Skeletal muscle satellite cell (primary cell): Measurements from ENCODE around the gene SUMF1.

Experiments used
- H3K27me3 ChIP-seq: 2 replicates; pipeline ENCODE4 v1.7.0; 2013; ENCODE audit warnings: low read length; ENCODE audit not compliant: control insufficient read depth, insufficient read depth
- H3K36me3 ChIP-seq: 2 replicates; pipeline ENCODE4 v1.7.0; 2013; ENCODE audit warnings: mild to moderate bottlenecking, control low read depth, low read length; ENCODE audit not compliant: insufficient read depth
- H3K4me1 ChIP-seq: 2 replicates; pipeline ENCODE4 v1.7.0; 2013; ENCODE audit warnings: low read length; ENCODE audit not compliant: control insufficient read depth, insufficient read depth
- H3K4me2 ChIP-seq: 2 replicates; pipeline ENCODE4 v1.7.0; 2013; ENCODE audit warnings: mild to moderate bottlenecking, low read length
- H3K4me3 ChIP-seq: 2 replicates; pipeline ENCODE4 v1.7.0; 2013; ENCODE audit warnings: low read length
- H3K9ac ChIP-seq: 2 replicates; pipeline ENCODE4 v1.7.0; 2013; ENCODE audit warnings: mild to moderate bottlenecking, low read depth, low read length, moderate library complexity
- H3K9me3 ChIP-seq: replicated peaks from 2 replicates; pipeline ENCODE4 v1.7.0; 2013; ENCODE audit warnings: mild to moderate bottlenecking, control low read depth, low read length

SUMF1 gene

DNA sequence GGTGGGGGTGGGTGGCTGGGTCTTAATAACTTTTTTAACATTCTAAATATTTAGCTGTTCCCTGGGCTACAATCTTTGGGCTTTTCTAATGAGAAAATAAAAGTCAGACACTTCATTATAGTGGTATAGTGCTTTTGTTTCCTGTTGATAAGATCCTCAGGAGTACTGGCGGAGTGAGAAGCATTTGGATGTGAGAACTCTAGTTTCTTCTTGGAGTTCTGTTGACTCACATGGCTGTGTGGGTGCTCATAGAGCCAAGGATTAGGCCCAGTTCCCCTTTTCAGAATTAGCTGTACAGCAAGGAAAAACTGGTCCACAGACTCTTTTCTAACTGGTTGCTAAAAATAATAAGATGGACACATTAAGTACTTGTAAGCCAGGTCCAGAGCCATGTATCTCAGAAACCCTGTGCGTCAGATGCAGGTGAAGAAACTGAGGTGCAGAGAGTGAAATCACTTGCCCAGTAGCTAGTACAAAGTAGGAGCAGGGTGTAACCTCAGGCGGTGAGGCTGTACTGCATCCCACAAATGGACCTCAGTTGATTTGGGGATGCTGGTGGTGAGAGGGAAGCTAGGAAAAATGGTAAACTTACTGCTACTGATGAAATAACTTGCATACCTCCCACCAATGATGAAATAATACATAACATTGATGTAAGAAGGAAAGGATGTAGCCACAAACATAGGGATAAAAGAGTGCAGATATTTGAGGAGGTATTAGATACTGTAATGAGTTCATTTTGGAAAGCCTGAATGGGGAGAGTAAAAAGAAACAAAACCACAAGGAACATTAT lies 28.4 kb upstream of the SUMF1 start:
- Histone ChIP-seq H3K27me3 (peaks cover 16% of the 10 kb centered on the region), H3K4me2 (no peak overlapping the region), H3K9ac (no peak overlapping the region), H3K4me3 (no peak overlapping the region), H3K36me3 (no peaks in the 10 kb centered on the region), H3K4me1 (peaks cover 10% of the 10 kb centered on the region), H3K9me3 (no peaks in the 10 kb centered on the region)

DNA sequence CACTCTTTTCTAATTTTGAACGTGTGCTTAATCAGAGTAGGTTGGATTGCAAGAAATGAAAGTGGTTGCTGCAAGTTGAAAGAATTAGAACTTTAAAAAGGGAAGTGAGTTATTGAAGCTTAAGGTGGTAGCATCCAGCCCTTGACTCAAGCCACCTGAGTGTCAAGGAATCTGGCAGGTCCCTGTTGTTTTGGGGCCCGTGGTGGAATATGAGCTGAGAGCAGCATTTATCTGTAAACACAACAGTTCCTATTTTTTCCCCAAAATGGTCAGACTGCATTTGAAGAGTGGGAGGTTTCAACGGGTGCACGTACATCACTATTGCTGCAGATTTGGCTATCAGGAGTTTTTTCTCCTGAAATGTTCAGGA lies 27.8 kb upstream of the SUMF1 start:
- Histone ChIP-seq H3K9me3 (no peaks in the 10 kb centered on the region), H3K36me3 (no peaks in the 10 kb centered on the region), H3K27me3 (peaks cover 21% of the 10 kb centered on the region), H3K4me3 (no peak overlapping the region), H3K9ac (no peak overlapping the region), H3K4me1 (peaks cover 10% of the 10 kb centered on the region), H3K4me2 (peak overlapping the region; percentile 94)

DNA sequence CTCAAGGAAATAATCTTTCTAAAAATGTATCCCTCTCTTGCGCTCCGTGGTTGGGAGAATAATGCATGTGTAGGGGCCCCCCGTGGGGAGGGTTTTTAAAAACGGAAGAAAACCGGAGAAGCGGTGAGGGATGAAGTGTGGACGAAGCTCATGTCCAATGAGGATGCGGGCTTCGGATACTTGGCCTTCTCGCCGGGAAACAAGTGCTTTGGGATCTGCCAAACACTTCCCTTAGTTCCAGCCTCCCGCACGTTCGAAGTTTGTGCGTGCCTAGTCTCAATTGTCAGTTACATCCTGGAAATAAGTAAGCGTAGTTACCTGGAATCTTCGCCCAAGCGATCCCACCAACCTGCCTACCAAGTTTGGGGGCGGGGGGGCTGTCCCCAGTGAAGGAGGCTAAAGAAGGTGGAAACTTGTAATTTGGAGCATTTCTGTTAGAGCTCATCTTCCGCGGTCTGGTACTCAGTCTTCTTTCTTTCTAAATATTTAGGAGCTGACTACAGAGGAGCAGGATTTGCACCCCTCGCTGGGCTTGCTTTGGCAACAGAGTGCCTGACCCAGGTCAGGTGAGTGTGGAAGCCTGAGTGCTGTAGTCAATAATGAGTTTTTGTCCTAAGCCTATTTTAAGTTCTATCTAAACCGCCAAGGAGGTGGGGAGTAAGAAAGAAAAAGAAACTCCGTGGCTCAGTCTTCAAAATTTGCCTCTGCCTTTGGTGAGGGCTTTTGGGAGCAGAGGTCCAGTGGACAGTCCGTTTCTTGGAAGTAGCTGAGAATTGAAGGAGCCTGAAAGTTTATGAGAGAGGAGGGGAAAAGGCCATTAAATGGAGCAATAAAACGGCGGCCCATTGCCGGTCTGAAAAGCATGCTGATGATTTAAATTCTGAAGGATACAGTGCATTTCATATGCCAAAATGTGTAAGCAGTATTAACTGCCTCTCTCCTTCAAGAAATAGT lies 27.1 kb upstream of the SUMF1 start:
- Histone ChIP-seq H3K27me3 (peaks cover 24% of the 10 kb centered on the region), H3K4me2 (peak overlapping the region; percentile 94), H3K36me3 (no peaks in the 10 kb centered on the region), H3K9me3 (no peaks in the 10 kb centered on the region), H3K4me3 (peak overlapping the region; percentile 92), H3K9ac (peak overlapping the region; percentile 68), H3K4me1 (peaks cover 10% of the 10 kb centered on the region)

DNA sequence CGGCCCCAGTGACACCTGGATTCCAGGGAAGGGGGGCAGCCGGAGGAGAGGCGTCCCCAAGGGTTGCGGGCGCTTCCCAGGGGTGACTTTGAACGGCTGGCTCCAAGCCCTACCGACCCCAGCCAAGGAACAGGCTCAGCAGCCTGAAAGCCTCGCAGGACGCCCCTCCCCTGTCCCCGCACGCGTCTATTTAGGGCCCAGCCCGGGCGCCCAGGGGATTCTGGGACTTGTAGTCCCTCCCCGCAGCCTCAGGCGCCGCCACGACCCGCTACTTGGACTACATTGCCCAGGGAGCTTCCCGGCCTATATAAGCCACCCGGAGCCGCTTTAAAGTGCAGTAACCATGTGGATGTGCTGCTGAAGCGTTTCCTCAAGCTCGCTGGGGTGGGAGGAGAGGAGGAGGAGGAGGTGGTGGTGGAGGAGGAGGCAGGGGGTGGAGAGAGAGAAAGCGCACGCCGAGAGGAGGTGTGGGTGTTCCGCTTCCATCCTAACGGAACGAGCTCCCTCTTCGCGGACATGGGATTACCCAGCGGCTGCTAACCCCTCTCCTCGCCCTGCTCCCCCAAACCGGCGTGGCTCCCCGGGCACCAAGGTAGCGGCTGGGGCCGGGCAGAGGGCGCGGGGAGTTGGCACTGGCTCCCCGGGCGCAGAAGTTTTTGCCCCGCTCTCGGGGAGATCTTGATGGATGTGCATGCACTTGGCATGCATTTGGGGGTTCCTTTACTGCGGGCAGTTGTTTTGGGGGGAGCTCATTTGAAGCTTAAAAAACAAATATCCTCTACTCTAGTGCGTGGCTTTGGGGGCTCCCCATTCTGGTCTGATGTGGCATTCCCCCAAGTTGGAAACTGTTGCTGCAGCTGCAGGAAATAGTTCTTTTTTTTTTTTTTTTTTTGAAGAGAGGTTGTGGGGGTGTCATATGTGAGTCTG lies 26.2 kb upstream of the SUMF1 start, which contains the start of gene ITPR1:
Gene ITPR1, plus strand, starts transcription at position 335 of the 927 bp plus-strand sequence. CDS start 23,144 bp downstream, outside the sequence.
- peaks cover 10% of the 10 kb centered on the region for H3K4me1 ChIP-seq
- H3K27me3 ChIP-seq, result peaks cover 30% of the 10 kb centered on the region
- no peaks in the 10 kb centered on the region for H3K36me3 ChIP-seq
- peak within 1 kb of the TSS; percentile 92 for H3K4me3 ChIP-seq
- peak within 1 kb of the TSS; percentile 81 for H3K9ac ChIP-seq
- H3K9me3 ChIP-seq, result no peaks in the 10 kb centered on the region
- peak within 1 kb of the TSS; percentile 94 for H3K4me2 ChIP-seq

DNA sequence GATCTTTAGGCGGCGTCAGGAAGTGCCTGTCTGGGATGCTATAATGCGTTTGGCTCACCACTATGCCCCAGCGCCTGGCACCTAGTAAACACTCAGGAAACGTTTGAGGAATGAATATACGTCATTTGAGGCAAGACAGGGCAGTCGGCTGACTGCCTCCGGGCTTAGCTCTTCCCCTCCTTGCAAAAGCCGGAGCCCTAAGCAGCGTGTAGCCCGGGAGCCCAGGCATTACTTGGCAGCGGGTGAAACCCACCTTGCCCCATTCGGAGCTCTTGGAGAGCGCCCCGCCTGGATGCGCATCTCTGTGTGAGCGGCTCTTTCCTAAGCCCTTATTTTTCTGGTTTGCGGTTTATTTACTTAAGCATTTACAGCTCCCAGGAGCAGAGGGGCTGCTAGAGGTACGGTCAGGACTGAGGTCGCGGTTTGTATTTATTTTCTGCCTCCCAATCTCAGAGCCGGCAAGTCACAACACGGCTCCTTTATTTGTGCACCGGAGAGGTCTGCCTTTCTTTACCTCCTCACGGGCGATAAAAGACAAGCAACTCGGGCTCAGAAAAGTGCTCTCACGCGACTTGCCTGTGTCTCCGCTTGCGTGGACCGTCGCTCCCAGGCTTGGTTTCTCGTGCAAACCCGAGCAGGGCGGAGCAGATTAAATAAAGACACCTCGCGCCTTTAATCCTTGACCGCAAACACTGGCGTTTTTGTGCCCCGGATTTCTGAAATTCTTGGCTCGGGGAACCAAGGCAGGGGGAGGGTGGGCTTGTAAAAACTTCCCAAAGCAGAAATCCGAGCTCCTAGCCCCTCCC lies 25.3 kb upstream of the SUMF1 start:
- Histone ChIP-seq H3K9me3 (no peaks in the 10 kb centered on the region), H3K4me2 (peak overlapping the region; percentile 94), H3K27me3 (peaks cover 31% of the 10 kb centered on the region), H3K4me1 (peaks cover 10% of the 10 kb centered on the region), H3K9ac (peak overlapping the region; percentile 81), H3K4me3 (peak overlapping the region; percentile 92), H3K36me3 (no peaks in the 10 kb centered on the region)

DNA sequence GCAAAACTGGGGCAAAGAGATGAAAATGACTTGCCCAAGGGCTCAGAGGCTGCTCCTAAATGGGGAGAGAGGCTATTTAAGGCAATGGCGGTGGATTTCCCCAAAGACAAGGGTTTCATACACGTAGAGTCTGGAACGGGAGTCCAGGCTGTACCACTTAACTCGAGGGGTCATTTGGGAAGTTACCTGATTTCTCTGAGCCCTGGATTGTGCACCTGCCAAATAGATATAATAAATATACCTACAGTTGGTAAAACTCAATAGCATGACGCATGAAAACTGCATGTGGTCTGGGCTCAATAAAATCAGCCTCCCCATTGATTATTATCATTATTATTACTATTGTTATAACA lies 24.8 kb upstream of the SUMF1 start:
- no peaks in the 10 kb centered on the region for H3K9me3 ChIP-seq
- H3K4me1 ChIP-seq, result peaks cover 10% of the 10 kb centered on the region
- H3K9ac ChIP-seq, result no peak overlapping the region
- no peaks in the 10 kb centered on the region for H3K36me3 ChIP-seq
- H3K4me2 ChIP-seq, result peak overlapping the region; percentile 94
- H3K4me3 ChIP-seq, result peak overlapping the region; percentile 92
- H3K27me3 ChIP-seq, result peaks cover 31% of the 10 kb centered on the region

DNA sequence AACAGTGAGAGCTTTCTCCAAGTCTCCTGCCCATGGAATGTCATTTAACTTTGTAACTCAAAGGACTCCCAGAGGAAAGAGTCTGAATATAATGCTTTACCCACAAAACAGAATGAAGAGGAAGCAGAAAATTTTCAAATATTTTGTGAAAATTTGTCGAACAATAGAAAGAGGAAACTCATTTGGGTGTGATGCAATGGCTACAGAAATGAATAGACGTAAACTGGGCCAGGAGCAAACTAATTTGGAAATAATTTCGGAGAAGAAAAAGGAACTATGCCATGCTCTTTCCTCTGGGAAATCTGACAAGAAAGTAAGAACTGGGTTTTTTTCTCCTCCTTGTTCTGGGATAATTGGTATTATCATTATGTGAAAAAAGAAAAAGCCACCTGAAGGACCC lies 11.2 kb upstream of the SUMF1 start:
- H3K4me1 ChIP-seq, result peaks cover 8% of the 10 kb centered on the region

DNA sequence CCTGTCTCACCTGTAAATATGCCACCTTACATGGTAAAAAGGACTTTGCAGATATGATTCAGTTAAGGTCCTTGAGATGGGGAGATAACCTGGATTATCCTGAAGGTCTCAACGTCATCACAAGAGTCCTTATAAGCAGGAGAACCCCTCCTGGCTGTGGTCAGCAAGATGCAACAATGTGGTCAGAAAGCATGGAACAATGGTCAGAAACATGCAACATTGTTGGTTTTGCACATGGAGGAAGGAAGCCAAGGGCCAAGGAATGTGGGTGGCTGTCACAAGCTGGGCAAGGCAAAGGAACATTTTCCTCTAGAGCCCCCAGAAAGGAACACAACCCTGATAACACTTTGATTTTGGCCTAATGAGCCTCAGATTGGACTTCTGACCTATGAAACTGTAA lies 9.4 kb upstream of the SUMF1 start:
- H3K9ac ChIP-seq, result no peak overlapping the region
- H3K9me3 ChIP-seq, result no peaks in the 10 kb centered on the region
- peaks cover 54% of the 10 kb centered on the region for H3K27me3 ChIP-seq
- H3K4me1 ChIP-seq, result peaks cover 8% of the 10 kb centered on the region
- H3K4me3 ChIP-seq, result no peak overlapping the region
- no peak overlapping the region for H3K4me2 ChIP-seq
- no peaks in the 10 kb centered on the region for H3K36me3 ChIP-seq

More for the DNA sequence above, 11.2 kb upstream of the SUMF1 start:
- Histone ChIP-seq H3K36me3 (no peaks in the 10 kb centered on the region), H3K9me3 (no peaks in the 10 kb centered on the region), H3K27me3 (peaks cover 38% of the 10 kb centered on the region), H3K4me3 (no peak overlapping the region), H3K4me2 (no peak overlapping the region), H3K9ac (no peak overlapping the region)

DNA sequence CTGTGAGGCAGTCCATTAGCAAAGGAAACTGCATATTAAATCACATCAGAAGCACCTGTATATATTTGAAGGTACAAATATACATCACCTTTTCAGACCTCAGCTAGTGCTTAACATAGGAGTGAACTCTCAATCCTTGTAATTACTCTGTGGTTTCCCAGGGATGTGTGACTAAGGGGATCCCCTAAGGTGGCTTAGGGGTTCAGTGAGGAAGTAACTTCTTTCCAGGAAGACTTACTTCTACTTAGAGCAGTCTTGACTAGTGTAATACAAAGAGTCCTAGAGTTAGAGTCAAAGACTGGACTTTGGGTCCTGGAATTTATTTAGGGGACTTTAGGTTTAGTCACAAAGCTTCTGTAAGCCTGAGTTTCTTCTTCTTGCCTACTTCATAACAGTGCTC lies 8.7 kb upstream of the SUMF1 start:
- no peak overlapping the region for H3K4me3 ChIP-seq
- no peak overlapping the region for H3K9ac ChIP-seq
- peaks cover 56% of the 10 kb centered on the region for H3K27me3 ChIP-seq
- no peak overlapping the region for H3K4me2 ChIP-seq
- peaks cover 8% of the 10 kb centered on the region for H3K4me1 ChIP-seq
- no peaks in the 10 kb centered on the region for H3K36me3 ChIP-seq
- no peaks in the 10 kb centered on the region for H3K9me3 ChIP-seq

DNA sequence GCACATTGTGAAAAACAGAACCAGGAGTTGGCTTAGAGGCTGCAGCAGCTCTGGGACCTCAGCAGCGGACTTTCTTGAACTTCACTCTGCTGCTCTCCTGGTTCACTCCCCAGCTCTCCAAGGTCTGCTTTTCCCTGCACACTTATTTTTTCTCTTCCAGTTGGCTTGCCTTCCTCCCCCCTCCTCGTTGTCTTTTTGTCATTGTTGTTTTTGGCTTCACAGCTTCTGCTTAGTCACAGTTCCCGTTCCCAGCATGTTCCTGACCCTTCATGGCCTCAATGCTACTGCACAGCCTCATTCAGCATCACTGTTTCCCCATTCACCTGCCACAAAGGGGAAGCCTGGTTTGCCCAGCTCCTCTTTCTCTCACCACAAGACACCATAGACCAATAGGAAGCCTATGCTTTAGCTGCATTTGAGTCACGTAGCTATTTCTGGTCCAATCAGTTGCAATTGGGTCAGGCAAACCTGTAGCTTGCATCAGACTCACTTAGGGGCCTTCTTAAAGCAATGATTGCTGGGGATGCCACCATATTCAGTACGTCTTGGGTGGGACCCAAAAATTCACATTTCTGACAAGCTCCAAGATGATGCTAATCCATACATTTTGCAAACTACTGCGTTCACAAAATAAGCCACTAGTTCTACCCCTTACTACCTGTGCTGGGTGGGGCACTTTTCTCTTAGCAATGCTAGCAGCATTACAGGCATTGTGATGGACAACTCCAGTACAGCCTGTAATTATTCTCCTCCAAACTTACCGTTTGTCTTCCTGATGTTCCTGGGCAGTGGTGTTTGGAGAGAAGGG lies 7.8 kb upstream of the SUMF1 start:
- Histone ChIP-seq H3K4me2 (peak overlapping the region; percentile 59), H3K9me3 (no peaks in the 10 kb centered on the region), H3K4me1 (peaks cover 8% of the 10 kb centered on the region), H3K36me3 (no peaks in the 10 kb centered on the region), H3K4me3 (peak overlapping the region; percentile 7), H3K27me3 (peaks cover 63% of the 10 kb centered on the region), H3K9ac (no peak overlapping the region)
